Measurements from ENCODE around the gene CEBPB.

CEBPB gene

DNA sequence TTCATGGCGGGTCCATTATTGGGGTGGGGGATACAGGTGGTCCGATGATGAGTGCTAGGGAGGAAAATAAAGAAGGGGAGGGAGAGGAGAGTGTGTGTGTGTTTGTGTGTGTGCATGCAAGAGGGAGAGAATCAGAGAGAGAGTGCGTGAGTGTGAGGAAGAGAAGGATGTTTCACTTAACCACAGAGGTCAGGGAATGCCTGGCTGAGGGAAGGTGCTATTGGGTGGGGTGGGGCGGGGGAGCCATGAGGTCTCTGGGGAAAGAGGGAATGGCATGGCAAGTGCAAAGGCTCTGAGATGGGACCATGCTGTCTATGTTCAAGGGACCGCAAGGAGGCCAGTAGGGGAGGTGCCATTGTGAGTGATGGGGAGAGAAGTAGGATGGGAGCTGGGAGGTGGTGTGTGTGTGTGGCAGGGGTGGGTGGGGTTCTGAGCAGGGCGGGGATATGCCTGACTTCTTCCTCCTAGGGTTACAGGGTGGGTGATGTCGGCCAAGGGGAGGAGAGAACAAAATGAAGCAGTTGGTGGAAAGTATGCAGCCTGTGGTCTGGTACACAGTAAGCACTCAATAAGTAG is 23.0 kb downstream of the CEBPB start:
- DNase-seq (ENCODE audit: low read depth in 2 of 2): no peak

DNA sequence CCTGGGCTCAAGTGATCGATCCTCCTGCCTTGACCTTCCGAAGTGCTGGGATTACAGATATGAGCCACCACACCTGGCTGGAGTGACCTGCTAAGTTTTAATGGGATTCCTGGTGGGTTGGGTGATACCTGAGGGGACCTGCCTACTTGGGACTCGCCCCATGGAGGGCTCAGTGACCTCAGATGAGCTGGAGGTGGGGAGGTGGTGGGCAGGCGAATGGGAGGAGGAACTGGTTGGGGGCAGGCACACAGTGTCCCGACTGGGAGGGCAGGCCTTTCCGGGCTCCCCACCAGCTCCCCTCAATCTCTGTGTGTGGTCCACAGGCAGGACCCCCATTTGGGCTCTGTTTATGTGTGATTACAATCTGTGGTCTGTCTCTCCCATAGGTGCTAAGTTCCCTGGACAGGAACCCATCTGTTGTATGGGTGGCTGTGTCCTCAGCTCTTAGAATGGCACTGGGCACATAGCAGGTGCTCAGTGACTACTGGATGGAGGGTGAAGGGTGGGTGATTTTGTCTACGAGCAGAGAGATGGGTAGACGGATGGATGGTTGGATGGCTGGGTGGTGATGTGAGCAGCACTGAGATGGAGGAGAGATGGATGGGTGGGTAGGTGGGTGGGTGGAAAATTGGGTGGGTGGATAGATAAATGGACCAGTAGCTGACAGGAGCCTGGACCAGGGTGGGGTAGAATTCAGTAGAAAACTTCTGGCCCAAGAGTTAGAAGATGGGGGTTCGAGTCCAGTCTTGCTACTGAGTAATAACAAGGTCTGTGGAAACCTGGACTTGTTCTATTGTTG is 23.8 kb downstream of the CEBPB start:
- DNase-seq (ENCODE audit: low read depth in 2 of 2): no peak

DNA sequence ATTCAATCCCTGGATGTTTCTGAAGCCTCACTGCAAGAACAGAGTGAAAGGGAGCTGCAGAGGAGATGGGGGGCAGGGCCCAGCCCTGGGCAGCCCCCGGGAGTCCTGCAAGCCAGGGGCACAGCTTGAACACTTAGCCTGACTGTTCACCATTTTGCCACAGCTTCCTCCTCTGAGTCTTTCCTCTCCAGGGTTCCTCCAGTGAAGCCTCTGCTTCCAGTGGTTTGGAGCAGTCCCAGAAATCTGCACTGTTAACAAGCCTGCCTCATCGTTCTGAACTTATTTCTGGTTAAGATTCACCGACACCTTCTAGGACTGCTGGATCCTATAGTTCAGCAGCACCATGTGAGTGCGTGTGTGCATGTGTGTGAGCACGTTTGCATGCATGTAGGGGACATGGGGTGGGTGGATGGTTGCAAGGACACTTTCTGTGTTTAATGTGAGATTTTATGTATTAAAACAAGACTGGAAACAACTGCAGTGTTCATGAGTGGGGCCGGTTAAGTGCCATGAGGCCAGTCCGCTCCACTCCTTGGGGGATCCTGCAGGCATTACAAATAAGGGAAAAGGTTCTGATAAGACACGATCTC is 24.6 kb downstream of the CEBPB start:
- no peak for DNase-seq (ENCODE audit: low read depth in 2 of 2)

GRCh38 chr20:50215926-50216325 is 25.3 kb downstream of the CEBPB start:
- DNase-seq (ENCODE audit: low read depth in 2 of 2): no peak

DNA sequence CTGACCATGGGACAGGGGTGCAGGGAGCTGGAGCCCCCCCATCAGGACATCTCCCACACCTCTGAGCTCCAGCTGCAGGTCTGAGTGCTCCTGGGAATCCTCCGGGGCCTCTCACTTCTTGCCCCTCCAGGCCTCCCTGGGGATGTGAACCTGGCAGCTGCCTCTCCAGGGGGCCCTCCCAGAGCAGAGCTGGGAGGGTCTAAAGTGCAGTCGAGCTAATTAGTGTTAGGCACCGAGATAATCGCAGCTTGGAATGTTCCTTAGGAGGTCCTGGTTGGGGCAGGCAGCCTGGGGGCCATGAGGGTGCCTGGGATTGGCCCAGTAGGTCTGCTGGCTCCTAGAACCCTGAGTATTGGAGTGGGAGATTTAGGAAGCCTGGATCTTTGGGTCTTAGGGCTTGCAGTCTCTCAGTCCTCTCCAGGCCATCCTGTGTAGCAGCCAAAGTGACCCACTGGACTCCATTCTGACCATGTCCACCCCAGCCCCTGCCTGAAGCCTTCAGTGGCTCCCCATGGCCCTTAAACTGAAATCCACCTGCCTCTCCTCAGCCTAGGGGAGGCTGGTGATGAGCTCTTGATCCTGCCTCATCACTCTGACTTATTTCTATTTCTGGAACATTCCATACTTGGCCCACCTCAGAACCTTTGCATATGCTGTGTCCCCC is 26.0 kb downstream of the CEBPB start:
- DNase-seq (ENCODE audit: low read depth in 2 of 2): no peak

DNA sequence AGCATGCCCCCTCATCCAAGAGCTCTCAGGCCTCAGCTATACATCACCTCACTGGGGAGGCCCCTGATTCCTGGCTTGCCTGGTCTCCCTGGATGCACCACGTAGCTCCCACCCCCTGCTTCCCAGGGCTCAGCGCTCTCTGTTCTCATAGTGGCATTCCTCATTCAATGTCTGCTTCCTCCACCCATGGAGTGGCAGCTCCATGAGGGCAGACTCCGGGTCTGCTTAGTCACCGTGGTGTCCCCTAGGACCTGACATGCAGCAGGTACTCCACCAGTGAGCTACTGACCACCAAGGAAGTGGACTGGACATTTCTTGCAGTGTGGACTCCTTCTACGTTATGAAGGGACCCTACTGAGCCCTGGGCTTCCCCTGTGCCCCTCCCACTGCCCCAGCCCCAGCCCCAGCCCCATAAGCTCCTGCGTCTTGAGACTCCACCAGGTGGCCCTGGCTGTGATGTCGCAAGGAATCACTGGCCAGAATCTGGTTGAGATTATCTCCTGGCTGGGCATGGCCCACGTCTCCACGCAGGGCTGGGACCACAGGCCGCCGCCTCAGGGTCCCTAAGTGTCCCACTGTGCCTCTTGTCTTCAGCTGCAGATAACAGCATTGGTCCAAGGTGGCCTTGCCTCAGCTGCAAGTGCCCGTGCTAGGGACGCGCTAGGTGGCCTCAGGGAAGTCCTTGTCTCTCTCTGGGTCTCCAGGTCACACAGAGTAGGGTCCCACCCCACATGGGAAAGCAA is 26.7 kb downstream of the CEBPB start:
- no peak for DNase-seq (ENCODE audit: low read depth in 2 of 2)

GRCh38 chr20:50218987-50219435 is 28.4 kb downstream of the CEBPB start:
- no peak for DNase-seq (ENCODE audit: low read depth in 2 of 2)

- no peak for DNase-seq (ENCODE audit: low read depth in 2 of 2)
Measured at GRCh38 chr20:50219600-50219999, 29.0 kb downstream of the CEBPB start.

DNA sequence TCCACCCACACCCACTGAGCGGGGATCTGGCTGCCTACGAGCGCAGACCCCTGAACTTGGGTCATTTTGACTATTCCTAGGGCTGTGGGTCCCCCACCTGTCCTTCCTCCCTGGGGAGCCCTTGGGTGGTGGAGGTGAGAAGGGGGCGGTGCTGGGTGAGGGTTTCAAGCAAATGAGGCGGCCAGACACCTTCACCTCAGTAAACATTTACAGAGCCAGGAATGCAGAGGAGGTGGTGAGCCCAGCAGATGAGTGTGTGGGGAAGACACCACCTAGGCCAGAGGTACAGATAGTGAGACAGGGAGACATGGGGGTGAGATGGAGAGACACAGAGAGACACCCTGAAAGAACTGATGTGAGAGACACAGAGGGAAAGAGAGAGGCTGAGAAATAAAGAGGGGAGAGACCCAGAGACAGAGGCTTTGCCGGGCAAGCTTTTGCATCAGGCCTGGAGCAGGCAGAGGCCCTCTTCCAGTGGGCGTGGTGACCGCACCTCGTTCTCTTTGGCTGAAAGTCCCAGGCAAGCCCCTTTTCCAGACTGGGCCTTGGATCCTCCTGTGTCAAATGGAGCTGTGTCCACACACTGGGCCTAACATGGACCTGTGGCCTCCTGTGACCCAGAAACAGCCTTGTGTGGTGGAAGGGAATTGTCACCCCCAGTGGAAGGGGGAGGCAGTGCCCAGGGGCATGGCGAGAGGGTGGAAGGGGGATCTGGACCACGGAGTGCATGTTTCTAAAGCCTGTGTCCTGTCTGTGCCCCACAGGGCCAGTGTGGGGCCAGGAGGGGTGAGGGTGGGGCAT is 29.7 kb downstream of the CEBPB start:
- no peak for DNase-seq (ENCODE audit: low read depth in 2 of 2)

GRCh38 chr20:50220894-50221365 is 30.3 kb downstream of the CEBPB start:
- no peak for DNase-seq (ENCODE audit: low read depth in 2 of 2)

GRCh38 chr20:50221501-50222308 is 31.1 kb downstream of the CEBPB start:
- DNase-seq (ENCODE audit: low read depth in 2 of 2): no peak

- DNase-seq (ENCODE audit: low read depth in 2 of 2): no peak
Measured at GRCh38 chr20:50222309-50223038, 31.8 kb downstream of the CEBPB start.

- no peak for DNase-seq (ENCODE audit: low read depth in 2 of 2)
Measured at GRCh38 chr20:50223039-50224005, 32.7 kb downstream of the CEBPB start.

DNA sequence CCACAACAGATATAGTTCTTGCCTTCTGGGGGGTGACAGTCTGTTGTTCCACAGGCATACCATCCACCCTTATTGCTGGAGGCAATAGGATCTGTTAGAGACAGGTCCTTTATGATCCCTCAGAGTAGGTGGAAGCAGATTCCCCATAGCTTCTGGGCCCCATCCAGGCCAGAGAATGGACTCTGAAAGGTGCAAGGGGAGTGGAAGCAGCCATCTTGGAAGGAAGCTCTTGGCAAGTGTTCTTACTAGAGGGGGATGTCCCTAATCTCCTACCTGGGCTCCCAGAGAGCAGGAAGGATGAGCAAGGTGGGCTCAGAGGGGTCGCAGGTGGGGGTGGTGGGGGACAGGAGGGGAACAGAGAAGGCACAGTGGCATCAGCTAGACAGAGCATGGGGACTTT is 33.4 kb downstream of the CEBPB start:
- DNase-seq (ENCODE audit: low read depth in 2 of 2): no peak

- DNase-seq (ENCODE audit: low read depth in 2 of 2): no peak
Measured at GRCh38 chr20:50224531-50225255, 34.1 kb downstream of the CEBPB start.

GRCh38 chr20:50226093-50226974 is 35.7 kb downstream of the CEBPB start:
- peak in 1 of 2 donors; percentile 1 for DNase-seq (ENCODE audit: low read depth in 2 of 2)

Measured in stimulated activated CD8-positive, alpha-beta memory T cell treated with anti-CD3 and anti-CD28 coated beads, Interleukin-15, amount 100 ng/mL, for 4 hours (primary cell).